Measurements from ENCODE around the gene ARHGAP21. TPM values are rescaled to one million over a fixed set of nuclear protein-coding genes. Genes with fewer than 3 reads are reported as not detected.

Gene ARHGAP21
- total and polyA plus RNA-seq, 9 of the 15 experiments (the other 6 are each of a cell fraction or from before 2014, with no cell fraction given), result 13.6 to 145 (median 60.8) TPM

DNA sequence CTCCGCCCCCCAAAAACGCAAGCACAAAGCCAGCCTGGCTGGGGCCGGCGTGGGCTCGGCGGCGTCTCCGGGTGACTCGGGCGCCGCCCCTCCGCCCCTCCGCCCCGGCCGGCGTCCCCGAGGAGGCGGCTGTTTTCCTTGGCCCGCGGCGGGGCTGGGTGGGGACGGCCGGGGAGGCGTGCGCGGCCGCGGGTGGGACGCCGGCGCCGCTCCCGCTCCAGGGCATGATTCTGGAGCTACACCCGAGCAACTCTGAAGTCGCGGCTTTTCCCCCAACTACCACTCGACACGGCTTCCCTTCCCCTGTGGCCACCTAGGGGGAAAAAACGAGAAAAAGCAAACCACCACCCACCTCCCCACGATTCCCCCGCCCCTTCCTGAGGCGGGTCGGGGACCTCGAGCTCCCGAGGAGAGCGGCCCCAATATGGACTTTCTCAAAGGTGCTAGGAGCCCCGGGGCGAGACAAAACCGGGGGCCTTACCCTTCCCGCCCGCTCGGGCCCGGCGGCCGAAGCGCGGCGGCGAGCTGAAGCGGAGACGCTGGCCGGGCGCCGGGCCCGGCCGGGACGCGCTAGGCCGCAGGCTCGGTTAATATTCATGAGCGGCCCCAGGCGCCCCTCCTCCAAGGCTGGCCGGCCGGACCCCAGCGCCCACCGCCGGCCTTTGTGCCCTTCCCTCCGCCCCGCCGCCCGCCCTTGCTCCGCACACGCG is 856 bp downstream of the ARHGAP21 start (continued):
- TF ChIP-seq ZNF668 (CRISPR knock-in tag; IDR thresholded peaks at IDR 0.05) (no peak), FIP1L1 (IDR thresholded peaks at IDR 0.05; ENCODE audit: low read depth, low read length, poor library complexity, severe bottlenecking) (peak; percentile 27), POLR2G (IDR thresholded peaks at IDR 0.05; ENCODE audit: low read depth, low read length) (peak; percentile 75), ZNF778 (CRISPR knock-in tag; IDR thresholded peaks at IDR 0.05) (no peak), RB1 (IDR thresholded peaks at IDR 0.05; ENCODE audit: low read depth) (peak; percentile 36; the same call in 1 of the 2 replicates), ZBTB7A (IDR thresholded peaks at IDR 0.05; ENCODE audit: borderline replicate concordance, control insufficient read depth, low read depth, low read length) (peak; percentile 70; the same call in 1 of the 2 replicates)
- TF ChIP-seq, protein P1, sequence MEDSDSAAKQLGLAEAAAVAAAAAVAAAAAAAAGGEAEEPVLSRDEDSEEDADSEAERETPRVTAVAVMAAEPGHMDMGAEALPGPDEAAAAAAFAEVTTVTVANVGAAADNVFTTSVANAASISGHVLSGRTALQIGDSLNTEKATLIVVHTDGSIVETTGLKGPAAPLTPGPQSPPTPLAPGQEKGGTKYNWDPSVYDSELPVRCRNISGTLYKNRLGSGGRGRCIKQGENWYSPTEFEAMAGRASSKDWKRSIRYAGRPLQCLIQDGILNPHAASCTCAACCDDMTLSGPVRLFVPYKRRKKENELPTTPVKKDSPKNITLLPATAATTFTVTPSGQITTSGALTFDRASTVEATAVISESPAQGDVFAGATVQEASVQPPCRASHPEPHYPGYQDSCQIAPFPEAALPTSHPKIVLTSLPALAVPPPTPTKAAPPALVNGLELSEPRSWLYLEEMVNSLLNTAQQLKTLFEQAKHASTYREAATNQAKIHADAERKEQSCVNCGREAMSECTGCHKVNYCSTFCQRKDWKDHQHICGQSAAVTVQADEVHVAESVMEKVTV (CRISPR knock-in tag; IDR thresholded peaks at IDR 0.05), result no peak
- TF ChIP-seq, protein P2, sequence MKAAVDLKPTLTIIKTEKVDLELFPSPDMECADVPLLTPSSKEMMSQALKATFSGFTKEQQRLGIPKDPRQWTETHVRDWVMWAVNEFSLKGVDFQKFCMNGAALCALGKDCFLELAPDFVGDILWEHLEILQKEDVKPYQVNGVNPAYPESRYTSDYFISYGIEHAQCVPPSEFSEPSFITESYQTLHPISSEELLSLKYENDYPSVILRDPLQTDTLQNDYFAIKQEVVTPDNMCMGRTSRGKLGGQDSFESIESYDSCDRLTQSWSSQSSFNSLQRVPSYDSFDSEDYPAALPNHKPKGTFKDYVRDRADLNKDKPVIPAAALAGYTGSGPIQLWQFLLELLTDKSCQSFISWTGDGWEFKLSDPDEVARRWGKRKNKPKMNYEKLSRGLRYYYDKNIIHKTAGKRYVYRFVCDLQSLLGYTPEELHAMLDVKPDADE (conservative IDR thresholded peaks at IDR 0.05; ENCODE audit: control insufficient read depth, low read depth, low read length), result peak; percentile 49; the same call in 1 of the 2 replicates
- TF ChIP-seq, protein P3, sequence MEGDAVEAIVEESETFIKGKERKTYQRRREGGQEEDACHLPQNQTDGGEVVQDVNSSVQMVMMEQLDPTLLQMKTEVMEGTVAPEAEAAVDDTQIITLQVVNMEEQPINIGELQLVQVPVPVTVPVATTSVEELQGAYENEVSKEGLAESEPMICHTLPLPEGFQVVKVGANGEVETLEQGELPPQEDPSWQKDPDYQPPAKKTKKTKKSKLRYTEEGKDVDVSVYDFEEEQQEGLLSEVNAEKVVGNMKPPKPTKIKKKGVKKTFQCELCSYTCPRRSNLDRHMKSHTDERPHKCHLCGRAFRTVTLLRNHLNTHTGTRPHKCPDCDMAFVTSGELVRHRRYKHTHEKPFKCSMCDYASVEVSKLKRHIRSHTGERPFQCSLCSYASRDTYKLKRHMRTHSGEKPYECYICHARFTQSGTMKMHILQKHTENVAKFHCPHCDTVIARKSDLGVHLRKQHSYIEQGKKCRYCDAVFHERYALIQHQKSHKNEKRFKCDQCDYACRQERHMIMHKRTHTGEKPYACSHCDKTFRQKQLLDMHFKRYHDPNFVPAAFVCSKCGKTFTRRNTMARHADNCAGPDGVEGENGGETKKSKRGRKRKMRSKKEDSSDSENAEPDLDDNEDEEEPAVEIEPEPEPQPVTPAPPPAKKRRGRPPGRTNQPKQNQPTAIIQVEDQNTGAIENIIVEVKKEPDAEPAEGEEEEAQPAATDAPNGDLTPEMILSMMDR (IDR thresholded peaks at IDR 0.05 in 2 of 3, conservative IDR thresholded peaks at IDR 0.05 in 1 of 3; ENCODE audit: insufficient read depth in 2 of 3, low read depth in 1 of 3, low read length in 3 of 3), result peak in 1 of 3 experiments; percentile 0; a peak in 1 of 6 replicates
